Fibroblast of villous mesenchyme (primary cell): Measurements from ENCODE around the gene FAIM2. TPM values are rescaled to one million over a fixed set of nuclear protein-coding genes. Genes with fewer than 3 reads are reported as not detected.

ENCODE experiments used
- DNase-seq: peaks from one replicate; pipeline ENCODE4 v3.0.0-alpha.2; 2010; ENCODE audit warnings: low read depth
- H3K4me3 ChIP-seq: 2 replicates; pipeline ENCODE4 v1.5.1; 2011; ENCODE audit warnings: low read depth, mild to moderate bottlenecking, low read length
- CTCF ChIP-seq: IDR thresholded peaks from 2 replicates; pipeline ENCODE4 v1.5.1; 2012; ENCODE audit warnings: low read depth, mild to moderate bottlenecking, low read length; ENCODE audit not compliant: insufficient read depth
- total RNA-seq: library from RNA; depleted of rRNA; stranded (reverse); fragments of >200 nt; gene quantifications from 2 replicates; pipeline ENCODE4 v1.2.3, GENCODE V29; 2012

Gene FAIM2
- total RNA-seq, 1 donor: 3.0 TPM

GRCh38 chr12:49910331-49911212 is 6.9 kb upstream of the FAIM2 start:
- H3K4me3 ChIP-seq: no peak overlapping the region
- DNase-seq: no peak
- TF ChIP-seq CTCF: no peak

GRCh38 chr12:49909826-49910225 is 6.1 kb upstream of the FAIM2 start:
- DNase-seq: peak; percentile 39
- no peak overlapping the region for H3K4me3 ChIP-seq
- TF ChIP-seq CTCF: no peak

GRCh38 chr12:49909356-49909755 is 5.7 kb upstream of the FAIM2 start:
- TF ChIP-seq CTCF: no peak
- H3K4me3 ChIP-seq: no peak overlapping the region
- no peak for DNase-seq

- no peak for DNase-seq
- no peak for TF ChIP-seq CTCF
- H3K4me3 ChIP-seq: no peak overlapping the region
Observed at GRCh38 chr12:49907352-49907751, 3.7 kb upstream of the FAIM2 start.

GRCh38 chr12:49905718-49906314 is 2.1 kb upstream of the FAIM2 start:
- TF ChIP-seq CTCF: no peak
- no peak for DNase-seq
- no peak overlapping the region for H3K4me3 ChIP-seq

GRCh38 chr12:49904601-49905000 is 901 bp upstream of the FAIM2 start:
- TF ChIP-seq CTCF: no peak
- peak overlapping the region; percentile 44 for H3K4me3 ChIP-seq
- no peak for DNase-seq
